KOPT-K1 (cell line): ENCODE results near the gene ZBTB18.

Experiments used
- H3K27ac ChIP-seq: fragments of 200-600 bp; sonication (generic); 2 replicates; pipeline ENCODE4 v1.5.1; 2016; ENCODE audit warnings: antibody characterized with exemption, mild to moderate bottlenecking, low read depth, low read length; ENCODE audit not compliant: poor library complexity, severe bottlenecking
- H3K36me3 ChIP-seq: fragments of 200-600 bp; sonication (generic); 2 replicates; pipeline ENCODE4 v1.5.1; 2017; ENCODE audit warnings: antibody characterized with exemption, mild to moderate bottlenecking, low read length, moderate library complexity; ENCODE audit not compliant: insufficient read depth
- H3K9me3 ChIP-seq: fragments of 200-600 bp; sonication (generic); 2 replicates; pipeline ENCODE4 v1.5.1; 2017; ENCODE audit warnings: antibody characterized with exemption, low read length, mild to moderate bottlenecking; ENCODE audit not compliant: insufficient read depth, poor library complexity, severe bottlenecking

The ZBTB18 gene

DNA sequence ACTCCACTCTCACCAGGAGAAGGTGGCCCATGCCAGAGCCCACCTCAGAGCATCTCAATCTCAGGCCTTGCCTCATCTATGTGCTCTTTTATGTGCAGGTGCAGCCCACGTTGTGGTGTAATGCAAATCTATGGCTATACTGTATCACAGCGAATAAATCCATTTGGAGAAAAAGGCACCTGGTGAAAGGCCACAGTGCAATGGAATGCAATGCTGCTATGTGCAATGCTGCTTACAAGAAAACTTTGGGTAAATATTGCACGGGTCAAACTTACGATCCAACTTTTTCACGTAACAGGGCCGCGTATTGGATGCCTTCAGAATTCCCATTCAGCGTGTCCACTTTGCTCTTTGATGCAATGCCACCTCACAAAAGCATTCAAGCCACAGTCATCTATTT, 13.5 kb downstream of the ZBTB18 start:
- Histone ChIP-seq H3K36me3 (no peaks in the 10 kb centered on the region), H3K27ac (no peak overlapping the region), H3K9me3 (no peaks in the 10 kb centered on the region)

DNA sequence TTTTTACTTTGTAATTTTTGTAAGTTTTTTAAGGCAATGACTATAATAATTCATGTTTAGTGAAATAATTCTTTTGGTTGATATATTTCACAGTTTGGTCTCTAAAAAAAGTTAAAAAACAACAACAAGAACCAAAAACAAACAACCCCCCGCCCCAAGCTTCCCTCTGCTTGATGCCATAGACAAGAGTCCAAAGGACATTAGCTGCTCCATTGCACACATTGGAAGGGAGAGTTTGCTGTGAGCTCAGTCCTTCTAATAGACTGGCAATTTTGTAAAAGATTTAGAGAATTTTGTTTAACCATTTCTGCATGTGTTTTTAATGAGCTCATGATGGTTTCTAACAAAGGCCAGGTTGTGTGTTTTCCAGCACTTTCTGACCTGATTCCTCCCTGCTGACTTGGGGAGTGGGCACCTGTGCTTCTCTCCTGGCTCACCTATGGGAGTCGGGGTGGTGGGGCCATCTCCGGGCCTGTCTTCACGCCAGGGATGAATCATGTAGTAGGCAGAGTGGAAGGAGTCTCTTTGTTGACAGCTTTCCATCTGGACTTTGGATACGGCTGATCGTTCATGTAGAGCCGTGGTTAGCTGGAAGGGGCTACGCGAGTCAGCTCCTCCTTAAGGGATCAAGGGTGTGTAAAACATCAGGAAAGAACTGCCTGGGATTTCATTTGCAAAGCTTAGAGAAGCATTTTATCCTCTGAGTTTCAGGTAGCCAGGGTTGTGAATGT, 14.1 kb downstream of the ZBTB18 start:
- no peaks in the 10 kb centered on the region for H3K9me3 ChIP-seq
- H3K27ac ChIP-seq: no peak overlapping the region
- H3K36me3 ChIP-seq: no peaks in the 10 kb centered on the region

DNA sequence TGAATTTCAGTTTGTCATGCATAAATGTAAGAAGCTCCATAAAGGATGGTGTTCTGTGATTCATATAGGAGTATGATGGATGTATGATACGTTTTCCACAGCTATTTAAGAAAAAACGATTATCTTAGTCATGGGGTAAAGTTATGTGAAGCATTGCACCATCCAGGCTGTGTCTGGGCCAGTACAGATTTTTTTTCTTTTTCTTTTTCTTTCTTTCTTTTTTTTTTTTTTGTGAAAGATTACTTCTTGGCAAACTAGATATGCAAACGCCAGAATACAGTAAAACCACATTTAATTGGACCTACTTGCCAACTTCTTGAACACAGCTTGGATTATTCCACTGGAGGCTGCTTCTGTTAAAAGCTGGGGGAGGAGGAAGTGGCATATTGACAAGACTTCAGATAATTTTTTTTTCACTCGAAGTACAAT, 14.9 kb downstream of the ZBTB18 start:
- H3K36me3 ChIP-seq: no peaks in the 10 kb centered on the region
- H3K9me3 ChIP-seq: no peaks in the 10 kb centered on the region
- H3K27ac ChIP-seq: no peak overlapping the region

DNA sequence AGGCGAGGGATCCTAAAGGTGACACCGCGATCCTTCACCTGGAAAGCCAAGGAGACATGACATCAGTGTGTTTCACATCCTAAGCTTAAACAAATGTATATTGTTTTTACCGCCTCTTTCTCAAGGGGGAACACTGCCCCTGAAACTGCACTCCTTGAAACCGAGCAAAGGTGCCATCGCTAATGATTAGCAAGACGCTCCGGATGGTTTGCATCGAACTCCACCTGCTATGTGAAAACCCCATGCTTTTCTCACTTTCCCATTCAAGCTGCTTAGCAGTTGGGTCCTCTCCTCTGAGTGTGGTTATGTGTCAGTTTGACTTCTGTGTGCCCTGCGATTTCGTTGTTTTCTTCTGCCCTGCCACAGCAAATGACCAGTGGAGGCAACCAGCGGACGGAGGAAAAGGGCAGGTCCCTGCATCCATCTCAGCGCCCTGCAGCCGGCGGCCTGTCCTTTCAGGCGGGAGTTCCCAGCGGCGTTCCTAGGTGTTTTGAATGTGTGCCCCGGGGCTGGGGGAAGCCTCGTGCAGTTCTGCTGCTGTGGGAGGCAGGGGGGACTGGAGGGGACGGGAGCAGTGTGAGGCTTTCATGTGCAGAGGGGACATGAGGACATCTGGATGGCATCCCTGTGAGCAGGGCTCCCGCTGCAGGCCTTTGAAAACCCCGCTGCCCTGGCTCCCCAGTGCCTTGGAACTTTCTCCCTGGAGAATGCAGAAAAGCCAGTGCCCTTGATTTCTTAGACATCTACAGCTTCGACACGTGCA, 16.1 kb downstream of the ZBTB18 start:
- no peak overlapping the region for H3K27ac ChIP-seq
- H3K9me3 ChIP-seq: no peaks in the 10 kb centered on the region
- no peaks in the 10 kb centered on the region for H3K36me3 ChIP-seq

DNA sequence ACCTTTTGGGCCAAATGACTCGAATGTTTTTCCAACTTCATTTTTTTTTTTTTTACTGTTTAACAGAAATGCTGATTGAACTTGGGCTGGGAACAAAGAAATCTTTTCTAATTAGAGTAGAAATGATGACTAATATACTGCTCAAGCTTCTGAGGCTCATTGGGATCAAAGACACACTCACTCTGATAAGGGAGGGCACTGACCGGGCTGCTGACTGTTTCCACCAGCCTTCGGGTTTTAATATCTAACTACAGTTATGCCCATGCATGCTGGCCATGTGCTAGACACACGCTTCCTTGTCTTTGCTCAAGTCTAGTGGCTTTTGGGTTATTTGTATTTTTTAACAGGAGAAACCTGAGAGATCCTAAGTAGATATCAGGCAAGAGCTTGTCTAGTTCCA, 16.8 kb downstream of the ZBTB18 start:
- no peaks in the 10 kb centered on the region for H3K9me3 ChIP-seq
- H3K27ac ChIP-seq: no peak overlapping the region
- no peaks in the 10 kb centered on the region for H3K36me3 ChIP-seq

DNA sequence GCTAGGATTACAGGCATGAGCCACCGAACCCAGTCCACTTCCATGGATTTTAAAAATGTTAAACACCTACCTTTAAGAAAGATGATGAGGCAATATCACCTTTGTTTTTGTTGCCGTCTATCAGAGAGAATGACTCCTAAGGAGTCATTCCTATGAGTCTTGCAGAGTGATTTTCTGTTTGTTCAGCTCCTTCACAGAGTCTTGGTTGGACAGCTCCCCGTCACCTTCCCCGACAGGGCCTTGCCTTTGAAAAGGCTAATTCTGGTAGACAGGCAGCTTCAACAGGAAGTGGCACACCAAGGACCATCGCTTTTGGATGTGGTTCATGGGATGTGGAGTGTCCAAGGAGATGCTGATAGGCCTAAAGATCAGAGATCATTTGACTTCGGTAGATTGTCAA, 17.5 kb downstream of the ZBTB18 start:
- Histone ChIP-seq H3K36me3 (no peaks in the 10 kb centered on the region), H3K9me3 (no peaks in the 10 kb centered on the region), H3K27ac (no peak overlapping the region)

DNA sequence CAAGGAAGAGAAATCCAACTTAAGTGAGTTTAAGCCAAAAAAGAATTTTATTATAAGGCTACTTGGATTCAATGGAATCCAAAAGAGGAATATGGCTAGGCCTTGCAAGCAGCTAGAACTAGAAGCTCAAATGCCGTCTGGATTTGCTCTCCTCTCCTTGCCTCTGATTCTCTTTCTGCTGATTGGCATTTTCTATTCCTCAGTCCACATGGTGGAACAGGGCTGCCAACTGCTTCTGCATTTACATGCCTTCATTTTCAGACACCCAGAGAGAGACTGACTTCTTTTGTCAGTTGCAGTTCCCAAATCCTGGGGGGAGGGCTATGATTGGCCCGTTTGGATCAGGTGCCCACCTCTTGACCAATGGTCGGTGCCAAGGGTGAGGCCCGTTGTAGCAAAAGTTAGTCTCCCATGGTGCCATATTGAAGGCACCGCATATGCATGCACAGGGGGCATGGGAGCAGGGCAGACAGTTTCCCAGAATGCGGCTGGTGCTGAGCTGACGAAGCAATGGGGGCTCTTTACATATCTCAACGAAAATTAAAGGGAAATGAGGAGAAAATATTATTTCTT, 18.3 kb downstream of the ZBTB18 start:
- no peaks in the 10 kb centered on the region for H3K9me3 ChIP-seq
- no peak overlapping the region for H3K27ac ChIP-seq
- H3K36me3 ChIP-seq: no peaks in the 10 kb centered on the region

DNA sequence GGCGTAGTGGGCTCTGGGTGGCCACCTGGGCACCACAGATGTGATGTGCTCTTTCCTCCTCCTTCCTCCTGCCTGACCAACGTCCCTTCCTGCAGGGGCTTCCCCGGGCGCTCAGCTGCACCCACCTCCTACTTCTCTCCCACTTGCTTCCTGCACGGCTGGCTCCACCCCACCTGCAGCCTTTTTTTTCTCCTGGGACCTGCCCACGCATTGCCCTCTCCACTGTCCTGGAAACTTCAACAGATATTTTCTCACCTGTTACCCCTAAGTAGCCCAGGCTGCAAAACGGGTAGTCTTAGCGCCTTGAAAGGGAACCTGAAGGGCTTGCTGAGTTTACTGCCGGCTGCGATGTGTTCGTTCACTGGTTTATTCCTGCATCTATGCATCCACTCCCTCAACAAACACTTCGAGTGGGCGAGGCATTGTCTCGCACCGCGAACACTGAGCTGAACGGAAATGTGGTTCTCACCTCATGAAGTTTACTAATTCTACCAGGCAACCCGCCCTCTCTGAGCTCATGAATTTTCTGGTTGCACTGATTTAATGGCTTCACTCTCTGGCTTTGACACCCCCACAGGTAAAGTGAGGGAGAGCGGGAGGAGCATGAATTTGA, 23.6 kb downstream of the ZBTB18 start:
- no peak overlapping the region for H3K27ac ChIP-seq

DNA sequence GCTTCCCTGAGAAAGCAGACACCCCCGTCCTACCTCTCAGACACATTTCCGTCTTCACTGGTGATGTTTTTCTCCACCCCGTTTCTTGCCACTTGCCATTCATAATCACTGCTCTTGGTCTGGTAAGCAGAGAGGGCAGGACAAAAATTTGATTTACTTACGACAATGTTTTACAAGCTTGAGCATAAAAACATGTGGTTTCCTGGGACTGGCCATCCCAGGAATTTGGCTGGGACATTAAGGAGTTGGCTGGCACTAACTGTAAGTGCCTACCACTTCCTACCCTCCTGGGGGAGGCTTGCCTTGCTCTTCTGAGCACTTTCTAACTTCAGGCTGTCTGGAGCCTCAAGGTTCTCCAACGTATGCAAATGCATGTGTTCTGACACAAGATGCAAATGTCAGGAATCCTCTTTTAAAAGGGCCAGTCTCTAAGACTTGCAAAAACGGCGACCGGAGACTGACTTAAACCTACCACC, 24.2 kb downstream of the ZBTB18 start:
- Histone ChIP-seq H3K27ac (no peak overlapping the region), H3K9me3 (no peaks in the 10 kb centered on the region), H3K36me3 (no peaks in the 10 kb centered on the region)

More for the DNA sequence above, 23.6 kb downstream of the ZBTB18 start:
- Histone ChIP-seq H3K36me3 (no peaks in the 10 kb centered on the region), H3K9me3 (no peaks in the 10 kb centered on the region)

DNA sequence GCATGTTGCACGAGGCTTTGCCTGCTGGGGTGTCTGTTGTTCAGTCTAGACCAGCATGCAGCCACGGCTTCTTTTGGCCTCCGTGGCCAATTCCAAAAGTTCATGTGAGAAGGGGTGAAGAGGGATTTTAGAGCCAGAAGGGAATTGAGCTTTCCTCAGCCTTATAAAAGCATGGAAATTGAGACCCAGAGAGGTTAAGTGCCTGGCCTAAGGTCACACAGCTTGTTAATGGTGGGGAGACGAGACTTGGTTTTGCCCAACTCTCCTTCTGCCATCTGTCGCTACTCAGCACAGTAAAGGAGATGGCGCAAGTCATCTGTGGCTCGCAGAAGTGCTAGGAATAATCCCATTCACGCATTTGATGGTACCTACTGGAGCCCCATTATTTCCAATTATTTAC, 25.7 kb downstream of the ZBTB18 start:
- Histone ChIP-seq H3K27ac (no peak overlapping the region), H3K9me3 (no peaks in the 10 kb centered on the region), H3K36me3 (no peaks in the 10 kb centered on the region)

DNA sequence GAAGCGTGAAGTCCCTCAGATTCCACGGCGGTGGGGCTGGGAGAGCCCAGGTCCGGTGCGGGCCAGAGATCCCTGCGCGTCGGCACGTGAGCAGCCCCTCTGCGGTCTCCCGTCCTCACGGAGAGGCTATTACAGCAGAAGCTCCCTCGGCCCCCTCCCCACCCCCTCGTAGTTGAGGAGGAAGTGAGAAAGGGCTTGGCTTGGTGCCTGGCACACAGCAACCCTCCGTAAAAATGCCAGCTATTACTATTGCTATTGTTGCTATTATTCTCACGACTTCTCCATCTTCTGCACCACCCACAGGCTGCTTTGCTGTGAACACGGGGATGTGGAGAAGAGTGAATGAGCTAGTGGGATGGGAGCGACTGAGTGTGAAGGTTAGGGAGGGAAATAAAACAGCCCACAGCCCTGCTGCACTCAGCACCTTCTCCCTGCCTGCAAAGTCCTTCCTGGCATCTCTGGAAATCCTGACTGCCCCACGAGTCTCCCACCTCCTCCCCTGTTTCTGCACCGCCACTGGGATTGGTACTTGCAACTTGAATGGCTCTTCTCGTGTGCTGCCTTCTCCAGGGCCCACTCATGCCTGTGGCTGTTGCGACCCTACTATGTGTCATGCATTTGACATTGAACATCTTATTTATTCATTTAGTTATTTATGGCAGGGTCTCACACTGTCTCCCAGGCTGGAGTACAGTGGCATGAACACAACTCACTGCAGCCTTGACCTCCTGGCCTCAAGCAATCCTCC, 26.6 kb downstream of the ZBTB18 start:
- Histone ChIP-seq H3K9me3 (no peaks in the 10 kb centered on the region), H3K36me3 (no peaks in the 10 kb centered on the region), H3K27ac (no peak overlapping the region)

DNA sequence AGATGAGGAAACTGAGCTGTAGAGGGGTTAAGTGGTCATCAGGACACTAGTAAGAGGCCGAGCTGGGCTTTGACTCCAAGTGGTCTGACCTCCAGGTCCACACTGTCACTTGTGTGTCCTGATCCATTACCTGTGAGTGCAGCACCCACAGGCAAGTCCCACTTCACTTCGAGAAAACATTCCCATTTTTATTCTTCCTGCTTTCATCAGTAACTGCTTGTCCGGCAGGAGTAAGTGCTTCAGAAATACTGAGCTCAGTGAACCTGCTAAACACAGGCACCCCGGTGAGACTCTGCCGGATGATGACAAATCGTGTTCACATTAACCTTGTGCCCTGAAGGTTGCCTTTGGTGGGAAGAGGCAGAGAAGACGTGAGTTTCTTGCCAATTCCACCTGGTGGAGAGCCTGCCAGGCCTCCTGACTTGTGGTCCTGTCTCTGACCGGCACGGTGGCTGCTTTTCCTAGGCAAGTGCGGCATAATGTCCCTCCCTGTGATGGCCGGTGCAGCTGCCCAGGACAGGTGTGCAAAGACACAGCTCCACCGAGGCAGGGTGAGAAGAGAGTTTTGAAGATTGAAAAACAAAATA, 29.4 kb downstream of the ZBTB18 start:
- Histone ChIP-seq H3K27ac (no peak overlapping the region), H3K9me3 (no peaks in the 10 kb centered on the region), H3K36me3 (no peaks in the 10 kb centered on the region)

DNA sequence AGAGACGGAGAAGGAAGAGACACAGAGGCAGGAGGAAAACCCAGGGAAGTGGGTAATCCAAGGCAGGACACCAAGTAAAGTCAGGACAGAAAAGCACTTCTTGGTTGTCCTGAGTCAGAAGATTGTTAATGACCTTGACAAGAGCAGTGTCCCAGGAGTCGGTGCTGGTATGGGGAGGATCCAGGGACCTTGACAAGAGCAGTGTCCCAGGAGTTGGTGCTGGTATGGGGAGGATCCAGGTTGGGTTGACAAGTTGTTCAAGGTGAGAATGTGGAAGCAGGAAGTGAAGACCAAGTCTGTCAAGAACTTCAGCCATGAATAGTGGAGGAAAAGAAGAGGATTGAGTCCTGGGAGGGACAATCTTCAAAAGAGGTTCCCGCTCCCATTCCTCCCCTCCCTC, 31.9 kb downstream of the ZBTB18 start:
- Histone ChIP-seq H3K36me3 (no peaks in the 10 kb centered on the region), H3K27ac (no peak overlapping the region), H3K9me3 (no peaks in the 10 kb centered on the region)

DNA sequence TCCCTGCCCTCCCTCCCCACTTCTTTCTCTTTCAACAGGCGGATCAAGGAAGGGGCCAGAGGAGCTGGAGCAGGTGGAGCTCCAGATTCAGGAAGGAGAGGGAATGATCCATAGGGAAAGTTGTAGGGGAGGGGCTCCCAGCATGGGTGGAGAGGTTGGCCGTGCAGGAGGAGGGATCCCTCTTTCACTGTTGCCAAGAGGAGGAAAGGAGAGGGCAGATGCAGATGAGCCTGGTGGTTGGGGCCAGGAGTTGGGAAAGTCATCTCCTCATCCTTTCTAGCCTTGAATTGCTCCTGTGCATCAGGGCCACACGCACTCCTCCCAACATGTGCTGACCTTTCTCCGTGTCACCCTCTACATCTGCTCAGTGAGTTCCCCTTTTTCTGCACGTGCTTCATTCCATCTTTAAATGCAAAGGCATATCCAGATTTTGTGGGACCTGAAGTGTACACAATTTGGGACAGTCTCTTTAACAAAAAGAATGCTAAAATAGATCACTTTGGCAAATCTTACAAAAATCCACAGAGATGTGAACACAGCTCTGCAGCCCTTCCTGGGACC, 32.4 kb downstream of the ZBTB18 start:
- Histone ChIP-seq H3K36me3 (no peaks in the 10 kb centered on the region), H3K27ac (no peak overlapping the region), H3K9me3 (no peaks in the 10 kb centered on the region)
